HG03378 (cell line): ENCODE results near the gene FRMD4B.

ENCODE experiments used
- ATAC-seq: cut with Tn5 transposase; IDR thresholded peaks from one replicate; pipeline ENCODE4 v1.9.1; 2021; ENCODE audit warnings: mild to moderate bottlenecking, moderate library complexity; ENCODE audit not compliant: unreplicated experiment

The FRMD4B gene

DNA sequence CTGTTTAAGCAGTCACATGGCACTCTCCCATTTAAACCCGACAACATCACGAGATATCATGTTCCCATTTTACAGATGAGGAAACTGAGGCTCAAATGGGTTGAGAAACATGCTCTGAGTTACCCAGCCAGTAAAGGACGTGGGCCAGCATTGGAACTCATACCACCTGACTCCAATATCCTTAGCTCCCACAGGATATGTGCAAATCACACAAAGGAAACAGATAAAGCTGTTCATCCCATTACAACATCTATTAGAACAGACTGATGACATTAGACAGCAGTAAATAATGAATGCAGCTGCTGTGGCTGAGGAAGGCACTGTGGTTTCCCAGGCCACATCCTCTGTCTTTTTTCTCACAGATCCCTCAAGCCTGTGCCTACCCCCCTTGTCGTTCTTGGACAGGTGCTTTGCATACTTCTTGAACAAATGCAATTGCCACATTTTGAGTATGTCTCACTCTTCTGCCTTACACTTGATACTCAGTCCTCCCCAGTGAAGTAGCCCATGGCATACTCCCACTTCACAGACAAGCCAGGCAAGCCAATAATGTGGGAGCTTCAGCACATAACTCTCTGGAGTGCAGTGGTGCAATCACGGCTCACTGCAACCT, 17.7 kb downstream of the FRMD4B start:
- peak; percentile 100 for ATAC-seq

DNA sequence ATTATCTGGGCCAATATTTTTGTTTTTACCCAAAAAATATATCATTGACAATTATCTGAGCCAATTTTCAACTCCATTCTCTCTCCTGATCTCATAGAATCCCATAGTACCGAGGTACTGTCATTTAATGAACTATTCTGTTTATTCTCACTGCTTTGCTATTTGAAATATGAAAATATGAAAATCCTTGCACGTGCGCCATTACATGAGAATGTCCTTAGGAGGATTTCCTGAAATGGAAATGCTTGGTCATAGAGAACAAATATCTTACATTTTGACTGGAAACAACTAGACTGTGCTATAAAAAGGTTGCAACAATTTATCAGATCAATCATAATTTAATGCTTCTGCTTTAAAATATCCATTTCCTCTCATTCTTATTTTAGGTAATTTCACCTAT, 18.3 kb downstream of the FRMD4B start:
- no peak for ATAC-seq

DNA sequence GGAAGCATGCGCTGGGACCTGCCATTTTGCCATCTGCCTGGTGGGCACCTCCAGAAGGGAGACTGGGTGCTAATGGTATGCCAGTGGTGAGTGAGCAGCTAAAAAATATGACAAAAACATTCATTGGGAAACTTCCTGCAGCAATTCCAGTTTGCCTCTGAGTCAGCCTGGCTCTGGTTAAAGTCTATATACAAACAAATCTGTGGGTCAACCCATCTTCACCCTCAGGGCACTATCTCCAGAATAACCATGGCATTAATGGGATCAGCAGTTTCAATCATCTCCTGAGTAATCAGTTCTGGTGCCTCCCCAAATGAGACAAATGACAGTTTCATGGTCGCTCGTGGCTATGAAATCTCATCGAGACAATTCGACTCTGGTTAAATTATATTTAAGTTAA, 21.5 kb downstream of the FRMD4B start:
- ATAC-seq, result no peak

DNA sequence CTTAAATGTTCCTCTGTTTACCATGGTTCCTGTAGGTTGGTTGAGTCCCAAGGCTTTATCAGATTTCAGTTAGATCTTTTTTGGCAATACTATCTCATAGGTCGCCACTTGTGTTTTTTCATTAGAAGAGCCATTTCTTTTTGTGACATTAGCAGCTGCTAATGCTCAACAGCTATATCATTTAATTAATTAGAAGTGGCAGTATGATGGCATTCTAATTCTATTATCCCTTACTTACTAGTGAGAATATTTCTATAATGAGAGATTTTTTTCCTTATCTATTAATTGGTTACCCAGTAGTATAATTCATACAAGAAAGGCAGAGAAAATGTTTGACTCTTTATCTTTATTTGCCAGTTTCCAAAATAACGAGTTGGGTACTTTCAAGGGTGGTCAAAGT, 25.2 kb downstream of the FRMD4B start:
- ATAC-seq, result no peak

DNA sequence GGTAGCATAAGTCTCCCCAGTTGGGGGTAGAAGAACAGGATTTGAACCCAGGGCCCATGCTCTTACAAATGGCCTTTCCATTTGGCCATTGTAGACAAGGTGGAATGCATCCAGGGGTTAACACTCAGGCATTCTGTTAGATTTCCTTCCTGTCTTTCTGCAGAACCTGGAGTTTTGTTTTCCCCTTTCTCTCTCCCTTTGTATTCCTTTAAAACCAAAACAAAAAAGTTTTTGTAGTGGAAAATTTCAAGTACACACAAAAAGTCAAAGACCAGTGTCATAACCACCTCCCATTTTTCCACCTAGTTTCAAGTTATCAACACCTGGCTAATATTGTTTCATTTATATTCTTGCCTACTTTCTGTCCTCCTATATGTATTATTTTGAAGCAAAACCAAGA, 26.0 kb downstream of the FRMD4B start:
- ATAC-seq, result no peak

DNA sequence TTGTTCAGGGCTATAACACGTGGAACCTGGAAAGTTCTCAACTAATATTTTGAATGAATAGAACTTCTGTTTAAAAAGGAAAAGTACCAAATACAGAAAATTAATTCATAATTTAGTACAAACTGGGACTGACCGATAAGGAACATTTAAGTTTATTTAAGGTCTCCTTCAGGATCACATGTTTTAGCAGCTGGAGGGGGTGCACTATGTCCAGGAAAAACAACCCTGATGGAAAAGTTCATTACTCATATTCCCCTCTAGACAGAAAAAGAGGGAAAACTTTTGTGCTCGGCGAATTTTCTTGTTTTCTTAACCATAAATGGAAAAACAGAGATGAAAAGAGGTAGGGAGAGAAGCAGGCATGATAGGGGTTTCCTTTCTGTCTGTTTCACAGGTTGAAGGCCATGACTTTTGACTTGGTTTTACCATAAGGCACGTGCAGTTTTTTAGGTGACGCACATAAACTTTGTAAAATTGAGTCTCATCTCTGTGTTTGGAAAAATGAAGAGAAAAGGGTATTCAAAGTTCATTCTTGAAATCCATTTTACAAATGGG, 26.5 kb downstream of the FRMD4B start:
- ATAC-seq, result no peak

DNA sequence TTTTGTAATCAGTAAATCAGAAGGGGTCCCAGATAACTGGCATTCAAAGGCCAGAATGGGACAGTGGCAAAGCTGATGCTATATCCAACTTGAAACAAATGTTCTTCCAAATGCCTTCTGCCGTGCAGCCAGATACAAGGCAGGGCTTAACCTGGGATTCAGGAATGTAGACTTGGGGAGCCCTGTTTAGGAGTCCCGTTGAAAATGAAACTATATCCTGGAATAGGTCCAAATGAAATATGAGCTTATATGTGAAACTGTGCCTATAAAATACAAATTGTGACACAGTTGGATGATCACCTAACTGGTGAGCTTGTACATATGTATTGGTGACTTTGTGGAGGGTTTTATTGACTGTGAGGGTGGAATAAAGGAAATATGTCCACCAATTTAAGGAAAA, 28.7 kb downstream of the FRMD4B start:
- no peak for ATAC-seq

DNA sequence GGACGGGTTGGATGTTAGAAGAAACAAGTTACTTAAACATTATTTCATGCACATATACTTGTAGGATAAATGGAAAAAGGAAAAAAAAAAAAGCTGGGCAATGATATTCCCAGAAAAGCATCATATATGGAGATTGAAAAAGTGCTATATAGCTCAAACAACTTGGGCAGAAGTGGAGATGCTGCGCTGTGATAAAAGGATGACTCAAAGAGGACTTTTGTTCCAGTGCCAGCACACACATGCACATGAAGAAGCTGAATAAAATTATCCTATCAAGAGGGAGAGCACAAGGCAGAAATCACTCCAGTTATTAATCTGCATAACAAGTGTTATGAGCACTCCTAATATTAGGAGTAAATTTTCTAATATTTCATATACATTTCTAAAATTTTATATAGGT, 30.9 kb downstream of the FRMD4B start:
- no peak for ATAC-seq

DNA sequence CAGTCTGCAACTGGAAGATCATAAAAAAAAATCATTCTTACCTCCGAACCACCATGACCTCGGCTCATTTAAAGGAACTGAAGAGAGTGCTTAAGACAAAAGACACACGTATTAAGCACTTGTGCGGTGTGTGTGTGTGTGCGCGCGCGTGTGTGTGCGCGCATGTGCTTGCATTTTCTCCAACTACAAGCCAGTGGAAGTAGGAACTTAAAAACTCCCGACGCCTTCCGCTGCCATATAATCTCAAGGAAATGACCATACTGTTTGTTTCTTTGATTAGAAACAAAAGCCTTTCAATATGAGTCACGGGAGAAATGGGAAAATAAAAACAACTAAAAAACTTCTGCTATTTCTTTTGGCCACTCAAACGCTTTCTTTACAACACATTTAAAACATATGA, 32.4 kb downstream of the FRMD4B start:
- ATAC-seq, result no peak

DNA sequence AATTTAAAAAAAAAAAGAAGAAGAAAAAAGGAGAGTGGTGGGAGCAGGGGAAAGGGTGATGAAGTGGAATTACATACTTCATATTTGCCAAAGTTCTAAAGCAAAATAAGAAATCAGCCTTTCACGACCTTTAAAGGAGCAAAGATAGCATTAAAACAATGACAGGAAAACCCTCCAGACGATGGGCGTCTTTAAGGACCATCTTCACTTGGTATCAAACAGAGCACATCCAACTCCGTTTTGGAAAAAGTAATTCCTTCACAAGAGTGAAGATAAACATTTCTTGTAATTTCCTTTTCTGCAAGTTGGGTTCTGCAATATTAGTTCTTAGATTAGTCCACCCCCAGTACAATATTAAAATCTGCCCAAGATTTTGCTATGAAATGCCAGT, 32.8 kb downstream of the FRMD4B start:
- no peak for ATAC-seq

DNA sequence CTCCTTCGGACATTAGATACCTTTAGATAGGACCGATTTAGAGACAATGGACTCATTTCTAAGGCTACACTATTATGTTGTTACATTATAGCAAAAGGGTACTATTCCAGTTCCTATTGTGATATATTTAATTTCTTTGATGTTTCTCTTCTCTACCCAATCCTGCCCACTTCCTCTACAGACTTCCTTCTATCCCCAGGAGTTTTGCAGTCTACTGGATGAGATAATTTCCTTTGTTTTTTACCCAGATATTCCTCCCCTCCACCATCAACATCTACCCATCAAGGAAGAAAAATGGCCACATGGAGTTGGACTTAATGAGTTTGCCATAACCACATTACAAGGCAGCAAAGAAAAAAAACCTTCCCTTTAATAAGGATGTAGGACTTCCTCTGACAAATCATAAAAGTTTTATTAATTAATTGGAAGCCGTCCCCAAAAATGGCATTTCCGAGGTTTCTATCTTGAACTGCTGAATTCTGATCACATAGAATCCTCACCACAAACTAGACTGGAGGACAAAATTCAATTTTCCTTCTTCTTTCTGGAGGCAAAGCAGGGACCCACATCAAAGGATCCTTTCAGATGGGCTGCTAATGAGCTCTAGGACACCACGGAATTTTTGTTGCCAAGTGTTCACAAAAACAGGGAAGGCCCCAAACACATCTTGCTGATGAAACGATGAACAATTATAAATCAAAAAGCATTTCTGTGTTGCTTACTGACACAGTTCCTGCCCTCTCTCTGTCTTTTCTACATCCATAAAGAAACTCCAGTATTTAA, 33.4 kb downstream of the FRMD4B start:
- ATAC-seq, result no peak

DNA sequence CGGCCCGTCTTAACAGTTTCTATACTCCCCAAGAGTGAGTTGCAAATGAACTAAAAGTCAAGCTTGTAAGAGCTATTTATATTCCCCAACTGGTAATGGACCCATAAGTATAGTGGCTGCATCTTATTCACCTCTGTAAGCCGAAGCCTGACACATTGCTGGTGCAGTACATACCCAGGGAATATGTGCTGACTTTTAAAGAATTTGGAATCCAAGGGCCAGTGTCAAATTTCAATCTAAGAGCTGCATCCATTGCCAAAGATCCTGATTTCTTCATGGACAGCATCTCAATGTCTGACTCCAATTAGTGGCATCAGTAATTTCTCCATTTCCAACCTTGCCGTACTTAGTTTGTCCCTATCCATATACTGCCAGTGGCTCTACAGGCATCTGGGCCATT, 42.0 kb downstream of the FRMD4B start:
- no peak for ATAC-seq

DNA sequence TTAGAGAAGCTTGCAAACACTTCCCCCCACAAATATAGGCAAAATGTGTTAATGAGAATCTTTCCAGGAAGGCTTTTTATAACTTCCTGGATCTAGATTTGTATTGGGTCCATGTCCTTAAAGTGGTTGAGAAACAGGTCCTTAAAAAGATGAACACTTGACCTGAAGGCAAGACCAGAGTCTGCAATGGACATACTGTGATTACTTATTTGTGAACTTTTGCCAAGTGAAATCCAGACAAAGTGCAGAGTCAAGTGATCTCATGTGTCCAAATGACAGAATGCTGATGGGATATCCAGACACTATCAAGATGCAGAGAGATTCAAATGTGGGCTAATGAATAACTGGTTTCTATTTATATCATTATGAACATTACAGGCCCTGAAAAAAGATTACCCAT, 43.8 kb downstream of the FRMD4B start:
- no peak for ATAC-seq

DNA sequence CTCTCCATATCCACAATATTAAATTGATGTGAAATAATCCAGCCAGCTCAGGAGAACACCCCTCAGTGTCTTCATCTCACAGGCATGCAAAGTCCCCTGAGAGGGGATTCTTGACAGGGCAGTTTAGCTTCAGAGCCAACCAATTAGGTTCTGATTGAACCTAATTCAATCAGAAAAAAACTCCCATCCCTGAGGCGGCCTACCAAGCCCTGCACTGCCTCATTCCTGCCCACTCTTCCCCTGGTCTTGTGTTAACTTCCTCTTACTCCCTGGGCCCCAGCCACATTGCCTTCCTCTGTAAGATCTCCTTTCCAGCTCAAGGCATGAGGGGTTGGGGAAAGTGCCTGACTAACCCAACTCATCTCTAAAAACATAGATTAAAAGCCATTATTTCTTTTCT, 46.1 kb downstream of the FRMD4B start:
- no peak for ATAC-seq

DNA sequence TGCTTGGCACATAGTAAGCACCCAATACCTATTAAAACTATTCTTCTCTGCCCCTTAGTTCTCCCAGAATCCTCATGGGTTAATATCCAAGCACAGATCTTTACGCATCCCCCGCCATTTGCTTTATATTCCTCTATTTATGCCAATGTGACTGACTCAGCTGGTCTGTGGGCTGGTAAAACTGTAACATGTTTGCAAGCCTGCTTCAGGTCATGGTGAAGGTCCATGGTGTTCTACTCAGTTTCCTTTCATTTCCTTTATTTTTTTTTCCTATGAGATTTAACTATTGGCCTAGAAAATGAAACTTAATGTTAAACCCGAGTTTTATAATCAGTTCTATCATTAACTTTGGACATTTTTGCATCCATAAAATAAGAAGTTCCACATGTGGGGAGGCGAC, 47.0 kb downstream of the FRMD4B start:
- no peak for ATAC-seq

DNA sequence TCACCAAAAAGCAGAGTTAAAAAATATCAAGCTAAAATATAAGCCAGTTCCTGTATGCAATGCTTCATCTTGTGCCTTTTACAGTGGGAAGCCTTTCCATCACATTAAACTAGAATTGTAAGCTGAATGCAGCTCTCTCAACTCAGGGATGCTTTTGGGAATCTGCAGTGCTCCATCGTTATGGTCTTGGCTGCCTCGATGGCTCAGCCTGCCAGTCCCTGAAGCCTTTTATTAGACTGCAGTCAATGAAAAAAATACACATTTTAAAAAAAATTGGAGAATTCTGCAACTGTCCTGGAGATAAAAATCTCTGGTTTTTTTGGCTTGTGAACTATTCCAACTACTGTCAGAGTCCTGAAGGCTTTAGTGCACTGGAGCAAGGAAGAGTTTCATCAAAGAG, 53.0 kb downstream of the FRMD4B start:
- ATAC-seq, result no peak

DNA sequence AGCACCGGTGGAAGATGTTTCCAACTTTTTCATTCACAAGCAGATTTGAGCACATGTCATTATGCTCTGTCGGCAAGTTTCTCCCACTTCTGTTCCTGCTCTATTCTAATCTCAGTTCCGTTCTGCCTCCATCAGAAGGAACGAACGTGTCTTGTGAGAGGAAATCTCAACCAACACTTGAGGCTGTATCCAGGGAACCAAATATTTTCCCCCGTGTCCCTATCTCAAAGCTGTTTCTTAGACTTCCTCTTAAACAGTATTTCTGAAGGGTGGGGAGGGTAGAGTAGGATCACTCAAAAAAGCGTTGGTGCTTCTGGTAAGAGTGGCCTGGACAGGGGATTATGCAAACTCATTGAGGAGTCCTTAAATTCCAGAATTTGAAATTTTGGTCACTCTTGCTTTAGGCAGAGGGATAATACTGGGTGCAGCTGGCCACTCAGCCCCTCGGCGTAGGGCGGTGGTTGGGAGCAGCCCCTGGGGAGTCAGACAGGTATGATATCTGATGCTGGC, 54.9 kb downstream of the FRMD4B start:
- ATAC-seq, result no peak

DNA sequence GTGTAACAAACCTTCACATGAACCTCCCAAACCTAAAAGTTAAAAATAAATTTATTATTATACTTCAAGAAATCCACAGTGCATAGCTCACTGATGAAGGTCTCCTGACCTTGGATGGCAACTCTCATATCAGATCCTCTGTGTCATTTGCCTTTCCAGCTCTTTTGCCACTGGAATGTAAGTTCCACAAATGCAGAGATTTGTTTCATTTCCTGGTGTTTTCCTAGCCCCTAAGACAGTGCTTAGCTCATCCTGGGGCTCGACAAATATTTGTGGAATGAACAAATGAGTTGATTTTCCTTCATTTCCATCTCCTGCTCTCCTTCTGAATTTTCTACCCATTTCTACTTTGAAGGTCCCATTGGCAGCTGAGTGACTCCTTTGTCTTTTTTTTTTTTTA, 56.0 kb downstream of the FRMD4B start:
- ATAC-seq, result no peak

DNA sequence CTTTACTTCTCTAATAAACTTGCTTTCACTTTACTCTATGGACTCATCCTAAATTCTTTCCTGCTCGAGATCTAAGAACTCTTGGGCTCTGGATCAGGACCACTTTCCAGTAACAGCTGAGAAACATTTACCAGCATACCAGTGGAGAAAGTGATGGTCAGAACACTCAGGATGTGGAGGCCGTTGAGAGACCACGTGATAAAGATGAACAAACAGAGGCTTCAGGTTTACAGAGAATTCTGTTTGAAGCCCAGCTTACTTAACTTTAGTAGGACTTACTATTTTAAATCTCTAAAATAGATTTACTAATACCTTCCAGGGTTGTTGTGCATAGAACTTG, 57.0 kb downstream of the FRMD4B start:
- no peak for ATAC-seq

DNA sequence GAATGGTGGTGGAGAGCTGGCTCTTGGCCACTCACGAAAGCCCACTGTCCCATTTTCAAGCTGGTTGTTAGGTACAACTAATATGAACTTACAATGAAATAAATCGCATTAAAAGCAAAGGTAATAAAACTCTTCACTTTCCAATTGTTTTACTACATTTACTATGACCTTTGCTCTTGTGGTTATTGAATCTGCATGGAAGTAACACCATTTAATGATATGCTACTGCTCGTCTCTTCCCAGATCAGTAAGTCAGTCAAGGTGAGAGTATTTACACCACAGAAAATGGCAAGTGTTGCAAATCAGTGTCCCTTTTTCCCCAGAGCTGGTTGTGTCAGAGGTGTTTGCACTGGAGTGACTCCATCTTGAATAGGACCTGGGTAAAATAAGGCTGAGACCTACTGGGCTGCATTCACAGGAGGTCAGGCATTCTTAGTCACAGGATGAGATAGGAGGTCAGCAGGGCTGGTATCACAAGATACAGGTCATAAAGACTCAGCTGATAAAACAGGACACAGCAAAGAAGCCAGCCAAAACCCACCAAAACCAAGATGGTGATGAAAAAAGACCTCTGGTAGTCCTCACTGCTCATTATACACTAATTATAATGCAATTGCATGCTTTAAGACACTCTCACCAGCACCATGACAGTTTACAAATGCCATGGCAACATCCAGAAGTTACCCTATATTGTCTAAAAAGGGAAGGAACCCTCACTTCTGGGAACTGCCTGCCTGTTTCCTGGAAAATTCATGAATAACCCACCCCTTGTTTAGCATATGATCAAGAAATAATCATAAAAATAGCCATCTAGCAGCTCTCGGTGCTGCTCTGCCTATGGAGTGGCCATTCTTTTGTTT, 57.6 kb downstream of the FRMD4B start:
- no peak for ATAC-seq

DNA sequence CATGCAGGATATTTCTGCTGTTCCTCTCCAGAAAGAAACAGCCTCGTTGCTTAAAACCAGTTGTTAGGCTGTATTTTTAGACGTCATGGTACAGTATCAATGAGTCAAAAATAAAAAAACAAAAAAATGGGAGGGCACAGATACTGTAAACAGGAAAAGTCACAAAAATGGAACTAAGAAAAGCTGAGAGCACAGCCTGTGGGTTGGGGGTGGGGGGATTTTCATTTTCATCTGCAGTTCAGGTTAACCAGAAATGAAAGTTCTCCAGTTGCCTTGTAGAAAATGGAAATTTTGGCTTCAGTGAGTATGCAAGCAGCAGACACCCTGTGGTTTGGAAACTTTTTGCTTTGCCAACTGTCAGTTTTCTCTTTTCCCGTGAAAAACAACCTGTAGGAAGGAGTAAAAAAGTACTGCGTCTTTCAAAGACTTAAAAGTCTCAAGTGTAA, 59.0 kb downstream of the FRMD4B start:
- peak; percentile 92 for ATAC-seq
